ENCODE measurements around the gene SHISA6. TPM values are rescaled to one million over a fixed set of nuclear protein-coding genes. Genes with fewer than 3 reads are reported as not detected.

SHISA6 gene
- total RNA-seq, 2 donors from 2014 or later, result 6.7 to 14.4 TPM

- peaks cover 51% of the 10 kb centered on the region for H3K36me3 Mint-ChIP-seq (ENCODE audit: low read depth)
These were observed 23.3 kb downstream of the SHISA6 start for GRCh38 chr17:11264183-11264871.

GRCh38 chr17:11267999-11268575 lies 27.1 kb downstream of the SHISA6 start:
- Histone ChIP-seq H3K9me3 (ENCODE audit: control insufficient read depth, low read length) (peaks cover 22% of the 10 kb centered on the region), H3K4me3 (ENCODE audit: low read length) (no peak overlapping the region), H3K9ac (ENCODE audit: extremely low read depth, low read length, poor library complexity, severe bottlenecking) (no peak overlapping the region), H3K36me3 (ENCODE audit: control insufficient read depth, insufficient read depth, low read length) (peaks cover 12% of the 10 kb centered on the region), H3K27ac (ENCODE audit: low read depth, low read length) (no peak overlapping the region), H3K4me1 (ENCODE audit: control insufficient read depth, insufficient read depth, low read length) (no peaks in the 10 kb centered on the region), H3K27me3 (ENCODE audit: control insufficient read depth, insufficient read depth, low read length, poor library complexity, severe bottlenecking) (no peaks in the 10 kb centered on the region)
- Mint-ChIP-seq H3K36me3 (ENCODE audit: low read depth) (peaks cover 50% of the 10 kb centered on the region), H3K27me3 (ENCODE audit: insufficient read depth) (peaks cover 1% of the 10 kb centered on the region), H3K9me3 (peaks cover 24% of the 10 kb centered on the region), H3K4me1 (no peaks in the 10 kb centered on the region), H3K27ac (no peak overlapping the region), H3K4me3 (no peak overlapping the region)
- 83% methylated on average over 1 of the region's 1 CpG; no CpG with 5 or more reads in 1 of the 2 experiments for WGBS, 2 experiments (ENCODE audit: insufficient coverage in 1 of 2, insufficient read length in 1 of 2)
- TF ChIP-seq CTCF (conservative IDR thresholded peaks at IDR 0.05), result no peak
- no peak for DNase-seq

More at GRCh38 chr17:11264183-11264871, 23.3 kb downstream of the SHISA6 start:
- Mint-ChIP-seq H3K27me3 (ENCODE audit: insufficient read depth) (peaks cover 4% of the 10 kb centered on the region), H3K4me1 (peaks cover 1% of the 10 kb centered on the region), H3K9me3 (peaks cover 38% of the 10 kb centered on the region), H3K4me3 (no peak overlapping the region), H3K27ac (no peak overlapping the region)
- DNase-seq, result no peak
- H3K36me3 ChIP-seq (ENCODE audit: control insufficient read depth, insufficient read depth, low read length), result peaks cover 12% of the 10 kb centered on the region
- H3K4me3 ChIP-seq (ENCODE audit: low read length), result peak overlapping the region; percentile 50
- H3K9ac ChIP-seq (ENCODE audit: extremely low read depth, low read length, poor library complexity, severe bottlenecking), result no peak overlapping the region
- peak; percentile 77 for TF ChIP-seq CTCF (conservative IDR thresholded peaks at IDR 0.05)
- H3K9me3 ChIP-seq (ENCODE audit: control insufficient read depth, low read length), result peaks cover 34% of the 10 kb centered on the region
- no peak overlapping the region for H3K27ac ChIP-seq (ENCODE audit: low read depth, low read length)
- no peaks in the 10 kb centered on the region for H3K4me1 ChIP-seq (ENCODE audit: control insufficient read depth, insufficient read depth, low read length)
- 89 to 93% methylated on average over 2 of the region's 2 CpGs for WGBS, 2 experiments (ENCODE audit: insufficient coverage in 1 of 2, insufficient read length in 1 of 2)
- H3K27me3 ChIP-seq (ENCODE audit: control insufficient read depth, insufficient read depth, low read length, poor library complexity, severe bottlenecking), result no peaks in the 10 kb centered on the region

GRCh38 chr17:11269210-11269609 lies 28.2 kb downstream of the SHISA6 start:
- Histone ChIP-seq H3K4me1 (ENCODE audit: control insufficient read depth, insufficient read depth, low read length) (no peaks in the 10 kb centered on the region), H3K36me3 (ENCODE audit: control insufficient read depth, insufficient read depth, low read length) (peaks cover 11% of the 10 kb centered on the region), H3K4me3 (ENCODE audit: low read length) (no peak overlapping the region), H3K27me3 (ENCODE audit: control insufficient read depth, insufficient read depth, low read length, poor library complexity, severe bottlenecking) (no peaks in the 10 kb centered on the region), H3K9ac (ENCODE audit: extremely low read depth, low read length, poor library complexity, severe bottlenecking) (no peak overlapping the region), H3K9me3 (ENCODE audit: control insufficient read depth, low read length) (peaks cover 11% of the 10 kb centered on the region), H3K27ac (ENCODE audit: low read depth, low read length) (no peak overlapping the region)
- Mint-ChIP-seq H3K4me1 (no peaks in the 10 kb centered on the region), H3K4me3 (no peak overlapping the region), H3K27ac (no peak overlapping the region), H3K9me3 (peaks cover 14% of the 10 kb centered on the region), H3K27me3 (ENCODE audit: insufficient read depth) (no peaks in the 10 kb centered on the region), H3K36me3 (ENCODE audit: low read depth) (peaks cover 40% of the 10 kb centered on the region)
- WGBS, 2 experiments (ENCODE audit: insufficient coverage in 1 of 2, insufficient read length in 1 of 2), result 88 to 90% methylated on average over 4 to 7 of the region's 7 CpGs
- no peak for DNase-seq
- TF ChIP-seq CTCF (conservative IDR thresholded peaks at IDR 0.05), result no peak

Measured in endodermal cell (in vitro differentiated cells).